22Rv1 (cell line): ENCODE measurements around the gene PRR3.

ENCODE experiments used
- CTCF ChIP-seq: fragments of 450-650 bp; IDR thresholded peaks from 2 replicates; pipeline ENCODE4 v1.5.1; 2017; ENCODE audit warnings: mild to moderate bottlenecking
- ZFX ChIP-seq: fragments of 450-650 bp; IDR thresholded peaks from 2 replicates; pipeline ENCODE4 v1.6.1; 2017; ENCODE audit warnings: antibody characterized with exemption, borderline replicate concordance

- no peak for TF ChIP-seq CTCF
- no peak for TF ChIP-seq ZFX
Observed at GRCh38 chr6:30601436-30601814, 44.3 kb downstream of the PRR3 start.
